DMS114 treated with DMSO at 0.1 percent for 48 hours (cell line): ENCODE results near the gene CSAG3.
A peak's percentile ranks its signal among the peaks of the same experiment; 100 is the strongest.
"Not testable (repeated sequence)": the region's sequence is repeated elsewhere in the genome, so short reads cannot be mapped to it uniquely, and the experiment has no call there.

Experiments used
- DNase-seq: peaks from one replicate; lab custom pipeline; 2025; ENCODE audit not compliant: unreplicated experiment; lab: John Stamatoyannopoulos, UW

CSAG3 gene

GRCh38 chrX:152758918-152759317 lies at the start of gene CSAG3:
CSAG3 (plus strand) TSS chrX:152759218.
- DNase-seq = not testable (repeated sequence)

- not testable (repeated sequence) for DNase-seq
These were observed 45.8 kb upstream of the CSAG3 start for GRCh38 chrX:152713195-152713594.

- DNase-seq = not testable (repeated sequence)
These were observed 44.9 kb upstream of the CSAG3 start, which contains the start of gene MAGEA2B for GRCh38 chrX:152713815-152714787. MAGEA2B (plus strand) TSS chrX:152714628; CDS start chrX:152717107, 2,479 bp downstream.

- DNase-seq = no peak
These were observed 33.6 kb upstream of the CSAG3 start for GRCh38 chrX:152725409-152725808.

GRCh38 chrX:152733261-152733975 lies 25.6 kb upstream of the CSAG3 start, which contains the start of the genes CSAG1 and MAGEA12:
CSAG1 (minus strand) TSS chrX:152733721; CDS start chrX:152732460, 1,261 bp downstream.
MAGEA12 (plus strand) TSS chrX:152733757; CDS start chrX:152736162, 2,405 bp downstream.
- peak; percentile 31 for DNase-seq

- DNase-seq = not testable (repeated sequence)
These were observed 24.7 kb upstream of the CSAG3 start for GRCh38 chrX:152734143-152734858.

- no peak for DNase-seq
These were observed 23.9 kb upstream of the CSAG3 start for GRCh38 chrX:152735101-152735500.

GRCh38 chrX:152735860-152736511 lies 23.0 kb upstream of the CSAG3 start:
- no peak for DNase-seq

- not testable (repeated sequence) for DNase-seq
These were observed 22.5 kb upstream of the CSAG3 start for GRCh38 chrX:152736528-152736927.

- DNase-seq = no peak
These were observed 20.5 kb upstream of the CSAG3 start for GRCh38 chrX:152738560-152738959.

- DNase-seq = not testable (repeated sequence)
These were observed 5.0 kb upstream of the CSAG3 start, which contains the start of gene MAGEA2 for GRCh38 chrX:152753686-152754650. MAGEA2 (minus strand) TSS chrX:152753842; CDS start chrX:152751363, 2,479 bp downstream.

GRCh38 chrX:152754871-152755270 lies 4.1 kb upstream of the CSAG3 start:
- not testable (repeated sequence) for DNase-seq

GRCh38 chrX:152759544-152759943 lies 526 bp downstream of the CSAG3 start:
- DNase-seq = not testable (repeated sequence)

GRCh38 chrX:152761582-152761981 lies 2.6 kb downstream of the CSAG3 start:
- not testable (repeated sequence) for DNase-seq

GRCh38 chrX:152766562-152766961 lies 7.5 kb downstream of the CSAG3 start:
- not testable (repeated sequence) for DNase-seq

- not testable (repeated sequence) for DNase-seq
These were observed 10.7 kb downstream of the CSAG3 start, which contains the start of gene MAGEA6 for GRCh38 chrX:152769549-152770289. MAGEA6 (minus strand) TSS chrX:152769689; CDS start chrX:152767650, 2,039 bp downstream.

- DNase-seq = not testable (repeated sequence)
These were observed 28.0 kb downstream of the CSAG3 start for GRCh38 chrX:152787062-152787461.

GRCh38 chrX:152798945-152799344 lies 39.9 kb downstream of the CSAG3 start:
- DNase-seq = no peak
